ENCODE data around the gene CES2. TPM values are rescaled to one million over a fixed set of nuclear protein-coding genes. Genes with fewer than 3 reads are reported as not detected.

The CES2 gene
- total and polyA plus RNA-seq, 2 donors (not counting 3 experiments of a cell fraction or from before 2014, with no cell fraction given): 19.1 to 28.8 TPM

- ChIA-PET POLR2A (no interaction called here), CTCF (interaction anchor here (0.8 to 1.8 kb wide), 6 partner anchors 9 to 245 kb away, joined by 3 to 12 read pairs (median 5); partner anchors contain the start of genes CDH16 and NAE1)
- Histone ChIP-seq H3K36me3 (ENCODE audit: control insufficient read depth in 2 of 2, extremely low read depth in 1 of 2, insufficient read depth in 2 of 2, low read length in 2 of 2) (no peaks in the 10 kb centered on the region), H4K20me1 (replicated peaks; ENCODE audit: control insufficient read depth, extremely low read depth, insufficient read depth, low read length) (peaks cover 4% of the 10 kb centered on the region), H3K9me3 (replicated peaks; ENCODE audit: control insufficient read depth, insufficient read depth, low read length) (no peaks in the 10 kb centered on the region), H3K4me1 (ENCODE audit: control insufficient read depth, extremely low read depth, insufficient read depth, low read length) (no peaks in the 10 kb centered on the region), H3K27ac (ENCODE audit: insufficient read depth, low read depth, low read length) (no peak overlapping the region), H3K4me2 (ENCODE audit: insufficient read depth, low read length) (no peak overlapping the region), H3K27me3 (ENCODE audit: control insufficient read depth in 2 of 2, insufficient read depth in 2 of 2, low read length in 2 of 2) (no peaks in the 10 kb centered on the region), H2AFZ (ENCODE audit: low read depth, low read length) (no peak overlapping the region), H3K9me1 (replicated peaks; ENCODE audit: control insufficient read depth, extremely low read depth, insufficient read depth, low read length) (no peaks in the 10 kb centered on the region), H3K79me2 (ENCODE audit: control insufficient read depth, insufficient read depth, low read length) (no peaks in the 10 kb centered on the region), H3K9ac (replicated peaks; ENCODE audit: extremely low read depth, insufficient read depth, low read length) (no peak overlapping the region), H3K4me3 (replicated peaks in 1 of 3; ENCODE audit: insufficient read depth in 1 of 3, low read depth in 1 of 3, low read length in 3 of 3) (no peak overlapping the region)
- dilution Hi-C loops (cut with MboI; ENCODE audit: extremely low pct_ligation_motif_present, low sequenced_read_pairs) (no loop called here), intact Hi-C loops (cut with micrococcal nuclease) (loop anchor here (10.0 kb wide), 1 partner anchor 1964 kb away; no protein-coding TSS in a partner anchor)
- TF ChIP-seq EZH2 (IDR thresholded peaks at IDR 0.05; ENCODE audit: borderline replicate concordance, low read depth, low read length, severe bottlenecking) (no peak), MAX (IDR thresholded peaks at IDR 0.05; ENCODE audit: insufficient read depth, insufficient read length) (no peak), JUN (IDR thresholded peaks at IDR 0.05; ENCODE audit: borderline replicate concordance, insufficient read depth, insufficient read length, low read depth) (no peak), POLR2A (IDR thresholded peaks at IDR 0.05; ENCODE audit: low read depth, low read length) (no peak)
- DNase-seq (ENCODE audit: low read depth, low spot score): no peak
- BruUV-seq (replicated peaks): no TSS peak
- no peak for FAIRE-seq
Measured at GRCh38 chr16:66890799-66891198, 44.5 kb upstream of the CES2 start.

- no peak overlapping the region for H3K4me2 ChIP-seq (ENCODE audit: insufficient read depth, low read length)
- no peaks in the 10 kb centered on the region for H3K27me3 ChIP-seq (ENCODE audit: control insufficient read depth in 2 of 2, insufficient read depth in 2 of 2, low read length in 2 of 2)
- peaks cover 4% of the 10 kb centered on the region for H4K20me1 ChIP-seq (replicated peaks; ENCODE audit: control insufficient read depth, extremely low read depth, insufficient read depth, low read length)
- H3K9ac ChIP-seq (replicated peaks; ENCODE audit: extremely low read depth, insufficient read depth, low read length): no peak overlapping the region
- no peaks in the 10 kb centered on the region for H3K4me1 ChIP-seq (ENCODE audit: control insufficient read depth, extremely low read depth, insufficient read depth, low read length)
- H3K36me3 ChIP-seq (ENCODE audit: control insufficient read depth in 2 of 2, extremely low read depth in 1 of 2, insufficient read depth in 2 of 2, low read length in 2 of 2): no peaks in the 10 kb centered on the region
- CTCF ChIA-PET: interaction anchor here (0.8 to 1.8 kb wide), 6 partner anchors 10 to 245 kb away, joined by 3 to 12 read pairs (median 4); partner anchors contain the start of genes CDH16 and PDP2
- BruUV-seq (replicated peaks): no TSS peak
- POLR2A ChIA-PET: no interaction called here
- no peak overlapping the region for H3K27ac ChIP-seq (ENCODE audit: insufficient read depth, low read depth, low read length)
- dilution Hi-C loops (cut with MboI; ENCODE audit: extremely low pct_ligation_motif_present, low sequenced_read_pairs): no loop called here
- no peak overlapping the region for H3K4me3 ChIP-seq (replicated peaks in 1 of 3; ENCODE audit: insufficient read depth in 1 of 3, low read depth in 1 of 3, low read length in 3 of 3)
- no peaks in the 10 kb centered on the region for H3K9me1 ChIP-seq (replicated peaks; ENCODE audit: control insufficient read depth, extremely low read depth, insufficient read depth, low read length)
- no peaks in the 10 kb centered on the region for H3K79me2 ChIP-seq (ENCODE audit: control insufficient read depth, insufficient read depth, low read length)
- no peak for TF ChIP-seq POLR2AphosphoS5 (IDR thresholded peaks at IDR 0.05; ENCODE audit: insufficient read depth, low read depth, low read length)
- no peak for TF ChIP-seq JUN (IDR thresholded peaks at IDR 0.05; ENCODE audit: borderline replicate concordance, insufficient read depth, insufficient read length, low read depth)
- no peak for TF ChIP-seq MYC (IDR thresholded peaks at IDR 0.05; ENCODE audit: low read depth, low read length)
- TF ChIP-seq MAX (IDR thresholded peaks at IDR 0.05; ENCODE audit: insufficient read depth, insufficient read length): no peak
- no peak for TF ChIP-seq POLR2A (IDR thresholded peaks at IDR 0.05; ENCODE audit: low read depth, low read length)
- no peak for TF ChIP-seq FOS (IDR thresholded peaks at IDR 0.05; ENCODE audit: borderline replicate concordance, insufficient read depth, low read length)
- no peak for TF ChIP-seq EZH2 (IDR thresholded peaks at IDR 0.05; ENCODE audit: borderline replicate concordance, low read depth, low read length, severe bottlenecking)
- no peak for TF ChIP-seq GATA2 (IDR thresholded peaks at IDR 0.05; ENCODE audit: insufficient read depth, insufficient read length, low read depth, low read length)
- TF ChIP-seq CTCF (IDR thresholded peaks at IDR 0.05; ENCODE audit: extremely low read depth in 1 of 2, insufficient read depth in 1 of 2, low read depth in 1 of 2, low read length in 2 of 2): no peak
- no peaks in the 10 kb centered on the region for H3K9me3 ChIP-seq (replicated peaks; ENCODE audit: control insufficient read depth, insufficient read depth, low read length)
- H2AFZ ChIP-seq (ENCODE audit: low read depth, low read length): no peak overlapping the region
- DNase-seq (ENCODE audit: low read depth, low spot score): no peak
- intact Hi-C loops (cut with micrococcal nuclease): loop anchor here (10.0 kb wide), 1 partner anchor 1963 kb away; no protein-coding TSS in a partner anchor
- FAIRE-seq: no peak
Measured at GRCh38 chr16:66891360-66891759, 44.0 kb upstream of the CES2 start.

Data from endothelial cell of umbilical vein (primary cell).